Suprapubic skin (tissue), 4 donors: Measurements from ENCODE around the gene HOXD3.

ENCODE experiments used
- EP300 ChIP-seq: sonication (generic); formaldehyde crosslinking; IDR thresholded peaks from one replicate; pipeline ENCODE4 v1.6.1; 2017; ENCODE audit warnings: antibody characterized with exemption
- POLR2A ChIP-seq, 2 donors: fragments of 450-650 bp; IDR thresholded peaks; one replicate each; pipeline ENCODE4 v1.6.1; 2017; ENCODE audit warnings: antibody characterized with exemption in 2 of 2, mild to moderate bottlenecking in 2 of 2, moderate library complexity in 2 of 2
- POLR2AphosphoS5 ChIP-seq, 3 donors: sonication (generic); formaldehyde crosslinking; IDR thresholded peaks; one replicate each; pipeline ENCODE4 v1.6.1; 2017; ENCODE audit warnings: antibody characterized with exemption in 3 of 3
- TF ChIP-seq, protein P1 (sequence below), 2 donors: fragments of 200-600 bp in 1 of 2; fragments of 450-650 bp in 1 of 2; sonication (generic) in 1 of 2; IDR thresholded peaks; one replicate each; pipeline ENCODE4 v1.5.1; 2016 to 2019; ENCODE audit warnings: antibody characterized with exemption in 2 of 2, mild to moderate bottlenecking in 1 of 2, moderate library complexity in 1 of 2

GRCh38 chr2:176139661-176140512 lies 17.2 kb upstream of the HOXD3 start:
- TF ChIP-seq, protein P1, sequence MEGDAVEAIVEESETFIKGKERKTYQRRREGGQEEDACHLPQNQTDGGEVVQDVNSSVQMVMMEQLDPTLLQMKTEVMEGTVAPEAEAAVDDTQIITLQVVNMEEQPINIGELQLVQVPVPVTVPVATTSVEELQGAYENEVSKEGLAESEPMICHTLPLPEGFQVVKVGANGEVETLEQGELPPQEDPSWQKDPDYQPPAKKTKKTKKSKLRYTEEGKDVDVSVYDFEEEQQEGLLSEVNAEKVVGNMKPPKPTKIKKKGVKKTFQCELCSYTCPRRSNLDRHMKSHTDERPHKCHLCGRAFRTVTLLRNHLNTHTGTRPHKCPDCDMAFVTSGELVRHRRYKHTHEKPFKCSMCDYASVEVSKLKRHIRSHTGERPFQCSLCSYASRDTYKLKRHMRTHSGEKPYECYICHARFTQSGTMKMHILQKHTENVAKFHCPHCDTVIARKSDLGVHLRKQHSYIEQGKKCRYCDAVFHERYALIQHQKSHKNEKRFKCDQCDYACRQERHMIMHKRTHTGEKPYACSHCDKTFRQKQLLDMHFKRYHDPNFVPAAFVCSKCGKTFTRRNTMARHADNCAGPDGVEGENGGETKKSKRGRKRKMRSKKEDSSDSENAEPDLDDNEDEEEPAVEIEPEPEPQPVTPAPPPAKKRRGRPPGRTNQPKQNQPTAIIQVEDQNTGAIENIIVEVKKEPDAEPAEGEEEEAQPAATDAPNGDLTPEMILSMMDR (IDR thresholded peaks at IDR 0.05), result no peak
- TF ChIP-seq POLR2A (IDR thresholded peaks at IDR 0.05), result no peak
- no peak for TF ChIP-seq EP300
- TF ChIP-seq POLR2AphosphoS5 (IDR thresholded peaks at IDR 0.05), result no peak
